Suppressor macrophage treated with lipopolysaccharide for 4 hours (primary cell): ENCODE results near the gene FOXF1.

Source experiments
- DNase-seq: peaks from one replicate; pipeline ENCODE4 v3.0.0-alpha.2; 2020

The FOXF1 gene

GRCh38 chr16:86519649-86520316, 9.5 kb downstream of the FOXF1 start:
- peak; percentile 68 for DNase-seq

DNA sequence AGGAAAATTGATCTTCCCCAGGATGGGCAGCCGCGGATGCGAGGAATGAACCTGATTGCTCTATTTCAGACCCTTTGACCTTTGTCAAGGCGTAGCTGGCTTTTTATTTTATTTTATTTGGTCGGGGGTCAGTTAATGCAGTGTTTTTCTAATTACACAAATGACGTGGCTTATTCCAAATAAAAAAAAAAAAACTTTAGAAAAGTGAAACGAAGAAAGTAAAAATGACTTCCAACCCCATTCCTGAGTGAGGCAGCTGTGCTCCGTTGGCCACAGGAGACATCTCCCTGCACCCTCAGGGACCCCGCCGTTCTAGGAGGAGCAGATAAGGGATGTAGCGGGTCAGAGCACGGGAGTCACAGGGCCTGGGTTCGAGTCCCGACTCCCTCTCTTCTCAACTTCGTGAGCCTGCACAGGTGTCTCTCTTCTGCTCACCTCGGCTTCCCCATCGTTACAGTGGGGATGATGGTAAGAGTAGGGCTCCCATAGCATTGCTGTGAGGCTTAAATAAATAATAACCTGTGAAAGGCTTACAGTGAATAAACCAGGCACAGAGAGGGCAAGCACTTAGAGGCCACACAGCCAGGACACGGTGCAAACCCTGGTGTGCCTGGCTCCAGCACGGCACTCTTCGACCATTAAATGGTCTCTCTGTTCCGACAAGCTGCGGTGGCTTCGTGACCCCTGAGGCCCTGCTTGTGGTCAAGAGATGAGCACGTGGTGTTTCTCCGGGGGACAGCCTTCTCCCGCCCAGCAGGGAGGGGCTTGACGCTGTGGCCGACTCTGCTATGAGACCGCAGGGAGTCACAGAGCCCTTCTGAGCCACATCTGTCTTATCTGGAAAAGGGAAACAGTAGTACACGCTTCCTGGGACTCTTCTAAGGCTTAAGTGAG, 10.2 kb downstream of the FOXF1 start:
- no peak for DNase-seq

GRCh38 chr16:86521236-86522197, 11.2 kb downstream of the FOXF1 start:
- no peak for DNase-seq

DNA sequence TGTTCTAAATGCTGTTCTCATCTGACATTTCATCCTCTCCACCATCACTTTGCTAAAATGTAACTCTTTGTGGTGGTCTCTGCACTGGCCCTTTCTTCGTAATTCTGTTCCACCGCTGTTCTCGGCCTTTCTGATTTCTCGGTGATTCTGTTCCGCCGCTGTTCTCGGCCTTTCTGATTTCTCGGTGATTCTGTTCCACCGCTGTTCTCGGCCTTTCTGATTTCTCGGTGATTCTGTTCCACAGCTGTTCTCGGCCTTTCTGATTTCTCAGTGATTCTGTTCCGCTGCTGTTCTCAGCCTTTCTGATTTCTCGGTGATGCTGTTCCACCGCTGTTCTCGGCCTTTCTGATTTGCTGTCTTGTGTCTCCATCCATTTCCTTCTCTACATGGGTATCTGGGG, 12.3 kb downstream of the FOXF1 start:
- DNase-seq: no peak

DNA sequence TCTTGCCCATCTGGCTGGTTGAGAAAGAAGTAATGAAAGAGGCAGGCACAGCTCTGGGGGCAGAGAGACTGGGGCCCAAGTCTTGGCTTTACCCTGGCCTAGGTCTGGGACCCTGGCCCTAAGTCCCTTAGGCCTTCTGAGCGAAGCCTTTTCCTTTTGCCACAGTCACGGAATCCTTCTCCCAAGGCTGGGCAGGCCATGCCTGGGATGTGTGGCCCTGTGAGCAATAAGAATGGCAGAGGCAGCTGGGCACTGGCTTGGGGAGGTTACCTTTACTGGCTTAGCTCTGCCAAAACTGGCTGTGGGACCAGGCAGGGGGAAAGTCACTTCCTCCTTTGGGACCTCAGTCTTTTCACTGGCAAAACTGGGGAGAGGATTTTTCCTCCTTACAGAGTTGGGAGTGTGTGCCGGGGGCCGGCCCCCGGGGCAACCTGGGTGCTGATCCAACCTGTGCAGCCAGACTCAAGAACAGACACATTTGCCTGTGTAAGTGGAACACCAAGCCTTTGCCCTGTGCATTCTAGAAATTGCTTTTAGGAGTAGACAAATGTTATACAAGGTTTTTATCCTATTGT, 12.9 kb downstream of the FOXF1 start:
- DNase-seq: no peak

DNA sequence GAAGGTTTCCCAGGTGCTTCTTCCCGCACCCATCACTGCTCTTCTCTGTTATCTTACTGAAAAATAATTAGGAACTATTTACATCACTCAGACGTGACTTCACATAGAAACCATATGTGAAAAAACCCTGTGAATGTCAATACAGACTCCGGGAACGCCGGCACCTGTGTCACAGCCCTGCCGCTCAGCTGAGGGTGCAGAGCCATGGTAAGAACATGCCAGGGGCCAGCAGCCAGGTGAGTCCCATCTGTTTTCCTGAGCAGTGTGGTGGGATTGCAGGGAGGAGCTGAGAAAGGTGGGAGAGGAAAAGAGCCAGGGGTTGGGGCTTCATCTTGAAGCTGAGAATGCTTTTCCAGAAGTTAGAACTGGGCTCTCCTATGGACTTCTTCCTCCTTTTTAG, 13.7 kb downstream of the FOXF1 start:
- DNase-seq: no peak

- no peak for DNase-seq
Measured at GRCh38 chr16:86525696-86526095, 15.4 kb downstream of the FOXF1 start.

DNA sequence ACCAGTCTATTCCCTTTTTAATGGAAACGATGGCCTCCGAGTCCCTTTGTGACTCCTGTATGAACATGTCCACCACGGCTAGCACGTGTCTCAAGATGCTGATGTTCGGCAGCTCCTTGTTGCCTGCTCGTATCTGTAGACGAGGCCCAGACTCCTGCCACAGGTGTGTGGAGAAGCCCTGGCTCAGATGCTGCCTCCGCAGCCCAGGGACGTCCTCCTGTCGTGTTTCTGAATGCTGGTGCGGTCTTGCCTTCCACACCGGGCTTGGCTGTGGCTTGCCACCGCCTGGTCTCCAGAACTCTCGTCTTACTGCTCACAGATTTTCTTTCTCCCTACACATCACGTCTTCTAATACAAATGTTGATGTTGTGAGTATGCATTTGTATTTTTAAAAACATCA, 17.0 kb downstream of the FOXF1 start:
- DNase-seq: no peak

DNA sequence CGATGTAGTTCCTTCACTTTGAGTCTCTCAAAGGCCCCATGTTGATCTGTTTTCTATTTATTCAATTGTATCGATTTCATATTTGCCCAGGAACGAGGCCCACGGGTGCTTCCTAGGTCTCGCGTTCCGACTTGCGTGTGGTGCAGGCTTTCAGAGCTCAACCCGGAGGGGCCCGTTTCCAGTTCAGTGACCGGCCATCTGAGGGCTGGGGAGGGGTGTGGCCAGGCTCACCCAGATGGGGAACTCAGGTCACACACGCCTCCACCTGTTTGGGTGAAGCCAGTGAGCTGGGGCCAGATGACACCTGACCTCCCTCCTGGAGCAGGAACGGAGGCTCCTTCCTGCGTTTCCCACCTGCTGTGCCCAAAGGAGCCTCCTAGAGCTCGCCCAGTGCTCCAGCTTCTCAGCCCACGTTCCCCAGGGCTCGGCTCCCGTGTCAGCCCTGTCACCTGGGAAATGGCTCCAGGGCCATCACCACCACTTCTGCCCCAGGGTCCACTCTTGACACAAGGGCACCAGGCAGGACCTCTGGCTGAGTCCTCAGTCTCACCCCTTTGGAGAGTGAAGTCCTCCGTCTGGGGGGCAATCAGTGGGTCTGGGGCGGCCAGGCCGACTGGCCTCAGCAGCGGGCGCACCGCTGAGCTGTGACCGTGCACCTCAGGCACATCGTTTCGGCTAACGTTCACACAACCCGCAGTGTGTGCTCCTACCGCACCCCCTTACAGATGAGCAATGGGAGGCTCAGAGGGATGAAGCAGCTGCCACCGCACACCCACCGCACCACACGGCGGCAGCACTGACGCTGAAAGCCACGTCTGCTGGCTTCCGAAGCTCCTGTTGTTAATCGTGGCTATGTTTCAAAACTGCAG, 18.0 kb downstream of the FOXF1 start:
- no peak for DNase-seq

GRCh38 chr16:86529160-86529559, 18.8 kb downstream of the FOXF1 start:
- no peak for DNase-seq

- no peak for DNase-seq
Measured at GRCh38 chr16:86530251-86531190, 20.2 kb downstream of the FOXF1 start.

DNA sequence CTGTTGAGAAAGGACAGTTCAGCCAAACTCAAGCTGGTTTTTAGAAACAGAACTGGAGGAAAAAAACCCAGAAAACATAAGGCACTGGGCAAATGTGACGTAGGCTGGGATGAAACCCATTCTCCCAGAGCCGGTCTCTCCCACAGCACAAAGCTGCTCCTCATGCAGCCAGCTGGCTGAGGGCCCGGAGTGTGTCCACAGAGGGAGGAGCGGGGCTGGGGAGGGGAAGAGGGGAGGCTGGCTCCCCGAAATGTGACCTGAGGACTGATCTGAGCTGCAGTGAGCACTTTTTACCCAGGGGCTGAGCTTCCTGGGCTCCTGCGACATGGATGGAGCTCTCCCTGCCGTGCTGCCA, 20.8 kb downstream of the FOXF1 start:
- no peak for DNase-seq

- no peak for DNase-seq
Measured at GRCh38 chr16:86531641-86532525, 21.6 kb downstream of the FOXF1 start.

DNA sequence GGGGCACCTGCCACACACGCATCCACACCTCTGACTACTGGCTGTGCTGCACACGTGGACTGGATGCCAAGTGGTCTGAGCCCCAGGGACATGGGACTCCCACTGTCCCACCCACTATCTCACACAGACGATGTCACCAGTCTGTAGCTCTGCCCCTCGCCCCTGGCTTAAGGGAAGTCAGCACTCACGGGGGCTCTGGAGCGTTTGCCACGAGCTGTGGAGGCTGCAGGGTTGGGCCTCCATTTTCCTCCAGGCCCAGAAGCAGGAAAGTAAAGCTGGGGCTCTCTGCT, 22.1 kb downstream of the FOXF1 start:
- DNase-seq: no peak

- no peak for DNase-seq
Measured at GRCh38 chr16:86533076-86533475, 22.7 kb downstream of the FOXF1 start.

GRCh38 chr16:86533767-86534351, 23.5 kb downstream of the FOXF1 start:
- no peak for DNase-seq

DNA sequence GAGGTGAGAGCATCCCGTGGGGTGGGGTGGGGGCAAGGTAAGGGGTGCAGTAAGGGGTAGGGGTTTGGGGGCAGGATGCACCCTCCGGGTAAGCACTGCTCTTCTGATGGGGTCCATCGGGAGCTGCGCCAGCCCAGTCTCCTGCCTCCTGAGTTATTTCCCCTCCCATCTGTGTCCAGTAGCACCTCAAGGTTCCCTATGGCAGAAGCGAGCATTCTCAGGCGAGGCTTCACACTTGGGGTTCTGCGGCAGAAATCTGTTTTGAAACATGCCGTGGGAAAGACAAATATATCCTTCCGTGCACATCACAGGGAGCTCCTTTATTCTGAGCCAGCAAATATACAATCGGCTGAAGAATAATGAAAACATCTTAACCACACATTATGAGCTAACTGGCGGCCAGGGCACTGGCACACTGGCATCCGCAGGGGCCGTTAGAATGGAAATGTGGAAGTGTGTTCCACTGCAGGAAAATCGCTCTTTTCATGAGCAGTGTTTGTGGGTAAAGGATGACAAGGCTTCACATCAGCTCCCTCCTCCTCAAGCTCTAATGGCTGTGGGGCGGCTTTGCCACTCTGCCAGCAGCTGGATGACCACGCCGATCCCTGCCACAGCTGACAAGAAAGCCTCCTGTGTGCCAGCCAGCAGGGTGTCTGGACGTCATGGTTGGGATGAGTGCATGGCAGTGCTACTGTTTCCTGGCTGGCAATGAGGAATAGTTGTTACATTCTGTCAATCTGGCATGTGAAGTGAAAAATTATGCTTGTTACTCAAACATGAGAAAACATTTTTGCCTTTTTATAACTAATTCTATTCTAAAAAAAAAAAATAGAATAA, 24.7 kb downstream of the FOXF1 start:
- DNase-seq: no peak

- no peak for DNase-seq
Measured at GRCh38 chr16:86536621-86537020, 26.3 kb downstream of the FOXF1 start.

DNA sequence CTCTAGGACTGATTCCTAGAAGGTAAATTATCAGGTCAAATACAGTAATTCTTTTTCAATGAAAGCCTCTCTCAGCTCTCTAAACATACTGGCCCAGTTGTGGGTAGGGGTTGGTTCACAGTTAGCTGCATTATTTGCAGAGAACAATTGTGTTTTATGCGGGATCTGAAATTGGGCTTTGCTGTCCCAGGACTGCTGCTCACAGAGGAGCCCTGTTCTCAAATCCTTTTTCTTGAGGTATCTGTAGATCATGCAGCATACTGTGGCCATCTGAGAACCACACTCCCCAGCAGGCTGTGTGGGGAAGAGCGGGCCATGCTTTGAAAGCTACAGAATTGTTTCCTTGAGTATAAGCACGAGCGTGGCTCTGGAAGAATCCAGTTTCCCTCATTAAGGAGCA, 27.2 kb downstream of the FOXF1 start:
- DNase-seq: no peak
